ENCODE data around the gene DSCAML1.

Gene DSCAML1

DNA sequence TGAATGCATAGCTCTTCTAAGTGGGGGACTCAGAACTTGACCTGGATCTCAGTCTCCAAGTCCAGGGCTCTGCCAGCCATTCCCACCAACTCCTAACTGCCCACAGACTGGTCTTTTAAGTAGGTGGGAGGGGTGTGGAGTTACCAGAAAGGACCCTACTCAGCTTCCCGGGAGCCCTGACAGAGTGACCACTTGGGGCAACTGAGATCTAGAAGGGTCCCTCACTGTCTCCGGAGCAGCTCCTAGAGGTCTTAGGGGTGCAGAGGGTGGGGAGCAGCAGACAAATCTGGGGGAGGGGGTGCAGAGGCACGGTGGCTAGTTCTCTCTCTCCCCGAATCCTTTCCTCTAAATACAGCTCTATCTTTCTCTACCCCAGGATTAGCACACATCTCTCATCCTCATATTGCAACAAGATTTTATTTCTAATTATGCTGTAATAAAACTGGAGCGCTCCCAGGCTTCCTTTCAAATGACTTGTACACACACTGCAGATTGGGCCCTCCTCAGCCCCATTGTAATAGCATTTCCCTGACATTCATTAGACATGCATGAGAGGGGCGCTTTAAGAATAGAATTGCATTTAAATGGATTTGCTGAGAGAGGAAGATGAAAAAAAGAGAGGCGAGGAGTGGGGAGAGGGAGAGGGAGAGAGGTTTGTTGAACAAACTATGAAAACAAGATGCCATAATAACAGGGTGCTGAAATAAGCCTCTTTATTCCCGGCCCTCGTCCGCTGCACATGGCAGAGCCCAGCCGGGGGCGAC lies 250.4 kb downstream of the DSCAML1 start:
- Histone ChIP-seq H3K36me3 (ENCODE audit: control insufficient read depth, insufficient read depth, low read length) (no peaks in the 10 kb centered on the region), H3K9ac (ENCODE audit: low read depth, low read length) (no peak overlapping the region), H3K9me3 (ENCODE audit: control insufficient read depth, insufficient read depth, low read length) (no peaks in the 10 kb centered on the region), H3K4me1 (ENCODE audit: control insufficient read depth, insufficient read depth, low read length) (peaks cover 3% of the 10 kb centered on the region), H3K4me3 (ENCODE audit: low read depth, low read length) (no peak overlapping the region), H3K27me3 (ENCODE audit: control insufficient read depth, insufficient read depth, low read length) (peaks cover 19% of the 10 kb centered on the region)

DNA sequence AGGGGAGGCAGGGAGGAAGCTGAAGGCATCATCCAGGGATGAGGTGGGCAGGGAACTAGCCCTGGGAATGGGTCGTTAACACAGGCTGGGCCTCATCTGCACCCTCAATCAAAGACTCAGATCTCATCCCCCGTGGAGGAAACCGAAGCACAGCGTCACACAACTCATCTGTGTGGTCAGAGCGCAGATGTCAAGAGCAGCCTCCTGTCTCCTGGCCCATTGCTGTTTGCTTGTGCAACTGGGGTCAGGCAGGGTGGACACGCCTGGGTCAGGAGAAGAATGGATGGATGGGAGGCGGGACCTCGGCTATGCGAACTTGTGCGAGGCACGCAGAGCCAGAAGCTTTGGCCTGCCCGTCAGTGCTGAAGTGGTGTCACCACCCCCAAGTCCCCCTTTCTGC lies 251.3 kb downstream of the DSCAML1 start:
- peaks cover 19% of the 10 kb centered on the region for H3K27me3 ChIP-seq (ENCODE audit: control insufficient read depth, insufficient read depth, low read length)
- H3K36me3 ChIP-seq (ENCODE audit: control insufficient read depth, insufficient read depth, low read length), result no peaks in the 10 kb centered on the region
- H3K4me1 ChIP-seq (ENCODE audit: control insufficient read depth, insufficient read depth, low read length), result peaks cover 3% of the 10 kb centered on the region
- no peak overlapping the region for H3K9ac ChIP-seq (ENCODE audit: low read depth, low read length)
- H3K4me3 ChIP-seq (ENCODE audit: low read depth, low read length), result no peak overlapping the region
- no peaks in the 10 kb centered on the region for H3K9me3 ChIP-seq (ENCODE audit: control insufficient read depth, insufficient read depth, low read length)

DNA sequence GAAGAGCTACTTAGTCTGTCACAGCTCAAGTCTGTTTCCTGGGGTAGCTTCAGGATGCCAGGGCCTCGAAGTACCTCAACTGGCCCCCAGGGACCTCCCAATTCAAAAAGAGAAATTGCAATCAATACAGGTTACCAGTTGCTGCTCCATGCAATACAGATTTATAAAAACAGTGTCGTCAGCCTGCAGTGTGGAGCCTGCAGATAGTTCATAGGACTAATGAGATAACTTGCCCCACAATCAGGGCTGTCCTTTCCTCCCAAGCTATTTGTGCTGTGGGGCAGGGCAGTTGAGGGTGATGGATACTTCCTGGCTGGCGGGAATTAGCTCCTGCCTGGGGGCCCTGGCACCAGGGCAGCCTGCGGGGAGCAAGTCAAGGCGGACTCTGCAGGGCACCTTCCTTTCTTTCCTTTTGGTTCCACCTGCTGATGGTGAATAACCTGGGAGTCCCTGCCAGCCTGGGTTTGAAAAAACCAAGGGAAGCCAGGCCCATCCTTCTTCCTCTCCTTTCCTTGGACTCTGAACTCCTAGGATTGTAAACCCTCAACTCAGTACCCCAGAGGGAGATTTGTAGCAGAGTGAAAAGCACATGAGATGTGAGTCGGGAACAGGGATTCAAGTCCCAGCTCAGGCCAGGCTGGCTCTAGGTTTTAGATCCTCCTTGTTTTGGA lies 252.8 kb downstream of the DSCAML1 start:
- Histone ChIP-seq H3K4me1 (ENCODE audit: control insufficient read depth, insufficient read depth, low read length) (peaks cover 3% of the 10 kb centered on the region), H3K36me3 (ENCODE audit: control insufficient read depth, insufficient read depth, low read length) (no peaks in the 10 kb centered on the region), H3K4me3 (ENCODE audit: low read depth, low read length) (no peak overlapping the region), H3K27me3 (ENCODE audit: control insufficient read depth, insufficient read depth, low read length) (peaks cover 19% of the 10 kb centered on the region), H3K9ac (ENCODE audit: low read depth, low read length) (no peak overlapping the region), H3K9me3 (ENCODE audit: control insufficient read depth, insufficient read depth, low read length) (no peaks in the 10 kb centered on the region)

DNA sequence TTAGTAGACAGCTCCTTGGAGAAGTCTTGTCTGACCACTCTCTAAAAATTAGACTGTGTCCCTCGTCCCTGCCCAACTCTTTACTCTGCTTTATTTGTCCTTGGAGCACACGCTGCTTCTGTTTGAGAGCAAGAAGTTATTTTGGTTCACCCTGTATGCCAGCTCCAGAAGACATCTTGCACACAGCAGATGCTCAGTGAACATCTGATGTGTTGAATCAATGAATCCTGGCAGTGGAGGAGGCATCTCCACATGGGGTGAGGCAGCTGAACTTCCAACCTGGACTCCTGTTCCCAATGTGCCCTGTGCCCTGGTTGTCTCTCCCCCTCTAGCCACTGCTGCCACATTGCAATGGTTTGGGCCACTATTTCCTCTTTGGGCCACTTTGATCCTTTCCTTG lies 255.8 kb downstream of the DSCAML1 start:
- Histone ChIP-seq H3K4me3 (ENCODE audit: low read depth, low read length) (no peak overlapping the region), H3K9me3 (ENCODE audit: control insufficient read depth, insufficient read depth, low read length) (no peaks in the 10 kb centered on the region), H3K27me3 (ENCODE audit: control insufficient read depth, insufficient read depth, low read length) (peaks cover 10% of the 10 kb centered on the region), H3K4me1 (ENCODE audit: control insufficient read depth, insufficient read depth, low read length) (no peaks in the 10 kb centered on the region), H3K9ac (ENCODE audit: low read depth, low read length) (no peak overlapping the region), H3K36me3 (ENCODE audit: control insufficient read depth, insufficient read depth, low read length) (no peaks in the 10 kb centered on the region)

DNA sequence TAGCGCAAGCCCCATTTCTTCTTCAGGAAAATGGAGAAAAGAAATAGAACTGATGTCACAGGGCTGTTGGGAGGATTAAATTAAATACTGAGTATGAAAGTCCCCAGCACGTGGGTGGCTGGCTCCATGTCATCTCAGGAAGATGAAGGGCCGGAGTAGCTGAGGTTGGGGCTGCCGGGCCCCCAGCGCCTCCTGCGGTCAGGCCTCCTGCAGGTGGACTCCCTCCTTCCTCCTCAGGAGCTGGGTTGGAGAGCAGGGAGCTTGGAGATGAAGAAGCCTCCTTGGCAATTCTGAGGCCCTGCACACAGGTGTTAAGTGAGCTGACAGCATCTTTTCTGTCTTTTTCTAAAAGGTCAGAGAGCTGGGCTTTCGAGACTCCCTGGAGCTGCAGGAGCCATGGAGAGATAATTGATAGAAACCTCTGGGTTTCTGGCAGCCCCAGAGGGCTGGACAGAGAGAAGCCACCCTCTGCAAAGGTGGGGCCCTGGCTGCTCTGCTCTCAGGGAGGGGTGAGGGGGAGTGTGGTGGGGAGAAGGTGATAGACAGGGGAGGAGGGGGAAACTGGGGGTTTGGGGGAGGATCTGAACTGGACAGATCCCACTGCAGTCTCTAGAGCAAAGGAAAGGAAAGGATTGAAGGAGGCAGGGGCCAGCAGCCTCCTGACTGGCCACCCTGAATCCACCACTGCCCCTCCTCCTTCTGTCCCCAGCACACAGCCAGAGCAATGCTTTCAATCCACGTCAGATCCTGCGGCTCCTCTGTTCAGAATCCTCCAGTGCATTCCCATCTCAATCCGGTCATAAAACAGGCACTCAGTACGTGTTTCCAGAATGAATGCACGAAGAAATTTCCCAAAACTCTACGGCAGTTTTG lies 258.5 kb downstream of the DSCAML1 start:
- Histone ChIP-seq H3K4me3 (ENCODE audit: low read depth, low read length) (no peak overlapping the region), H3K36me3 (ENCODE audit: control insufficient read depth, insufficient read depth, low read length) (no peaks in the 10 kb centered on the region), H3K27me3 (ENCODE audit: control insufficient read depth, insufficient read depth, low read length) (no peaks in the 10 kb centered on the region), H3K9ac (ENCODE audit: low read depth, low read length) (no peak overlapping the region), H3K4me1 (ENCODE audit: control insufficient read depth, insufficient read depth, low read length) (no peaks in the 10 kb centered on the region), H3K9me3 (ENCODE audit: control insufficient read depth, insufficient read depth, low read length) (no peaks in the 10 kb centered on the region)

DNA sequence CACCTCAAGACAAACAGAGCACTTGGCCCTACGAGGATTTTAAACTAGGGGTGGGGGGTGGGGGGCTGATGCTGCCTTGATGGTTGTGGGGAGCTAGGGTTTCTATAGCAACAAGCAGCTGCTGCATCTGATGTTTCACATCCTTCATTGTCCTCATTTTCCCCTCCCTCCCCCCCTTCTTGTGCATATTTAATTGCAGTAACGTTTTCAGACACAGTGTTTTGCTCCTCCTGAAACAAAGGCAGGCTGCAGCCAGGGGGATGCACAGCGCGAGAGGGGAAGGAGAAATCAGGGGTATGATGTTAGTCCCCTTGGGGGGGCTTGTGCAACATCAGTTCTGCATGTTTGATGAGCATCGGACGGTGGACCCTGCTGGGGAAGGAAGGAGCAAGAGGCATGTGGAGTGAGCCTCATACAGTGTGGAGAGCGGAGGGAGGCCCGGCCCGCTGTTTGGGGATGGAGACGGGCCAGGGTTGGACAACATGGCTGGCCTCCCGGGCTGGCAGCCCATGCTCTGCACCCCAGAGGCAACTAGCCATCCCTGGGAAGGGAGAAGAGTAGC lies 261.1 kb downstream of the DSCAML1 start:
- no peaks in the 10 kb centered on the region for H3K9me3 ChIP-seq (ENCODE audit: control insufficient read depth, insufficient read depth, low read length)
- H3K9ac ChIP-seq (ENCODE audit: low read depth, low read length), result no peak overlapping the region
- no peaks in the 10 kb centered on the region for H3K4me1 ChIP-seq (ENCODE audit: control insufficient read depth, insufficient read depth, low read length)
- no peak overlapping the region for H3K4me3 ChIP-seq (ENCODE audit: low read depth, low read length)
- no peaks in the 10 kb centered on the region for H3K27me3 ChIP-seq (ENCODE audit: control insufficient read depth, insufficient read depth, low read length)
- no peaks in the 10 kb centered on the region for H3K36me3 ChIP-seq (ENCODE audit: control insufficient read depth, insufficient read depth, low read length)

DNA sequence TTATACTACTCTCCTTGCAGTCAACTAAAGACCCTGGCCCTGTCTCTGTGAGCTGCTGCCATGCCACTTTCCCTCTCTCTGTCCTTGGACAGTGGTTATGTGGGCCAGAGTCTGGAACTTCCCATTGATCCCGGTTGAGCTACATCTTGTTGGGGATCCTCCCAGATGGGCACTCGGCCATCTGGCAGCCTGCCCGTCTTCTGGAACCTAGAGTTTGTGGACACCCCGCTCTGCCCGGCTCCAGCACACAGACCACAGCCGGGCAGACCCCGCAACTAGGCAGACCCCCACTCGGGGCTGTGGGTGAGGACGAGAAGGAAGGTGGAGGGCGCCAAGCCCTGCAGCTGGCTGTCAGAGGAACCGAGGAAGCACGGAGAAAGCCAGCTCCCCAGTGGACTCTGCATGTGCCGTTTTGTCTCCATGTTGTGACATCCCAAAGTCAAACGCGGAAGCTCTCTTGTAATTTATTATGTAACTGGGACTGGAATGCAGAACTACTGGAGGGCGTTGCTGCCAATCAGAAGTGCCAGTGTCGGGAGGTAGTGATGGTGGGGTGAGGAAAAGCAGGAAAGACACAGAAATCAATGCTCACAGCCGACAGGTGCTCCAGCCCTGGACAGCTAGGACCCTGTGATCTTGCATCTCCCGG lies 261.7 kb downstream of the DSCAML1 start:
- Histone ChIP-seq H3K9ac (ENCODE audit: low read depth, low read length) (no peak overlapping the region), H3K9me3 (ENCODE audit: control insufficient read depth, insufficient read depth, low read length) (no peaks in the 10 kb centered on the region), H3K4me1 (ENCODE audit: control insufficient read depth, insufficient read depth, low read length) (no peaks in the 10 kb centered on the region), H3K36me3 (ENCODE audit: control insufficient read depth, insufficient read depth, low read length) (no peaks in the 10 kb centered on the region), H3K27me3 (ENCODE audit: control insufficient read depth, insufficient read depth, low read length) (no peaks in the 10 kb centered on the region), H3K4me3 (ENCODE audit: low read depth, low read length) (no peak overlapping the region)

DNA sequence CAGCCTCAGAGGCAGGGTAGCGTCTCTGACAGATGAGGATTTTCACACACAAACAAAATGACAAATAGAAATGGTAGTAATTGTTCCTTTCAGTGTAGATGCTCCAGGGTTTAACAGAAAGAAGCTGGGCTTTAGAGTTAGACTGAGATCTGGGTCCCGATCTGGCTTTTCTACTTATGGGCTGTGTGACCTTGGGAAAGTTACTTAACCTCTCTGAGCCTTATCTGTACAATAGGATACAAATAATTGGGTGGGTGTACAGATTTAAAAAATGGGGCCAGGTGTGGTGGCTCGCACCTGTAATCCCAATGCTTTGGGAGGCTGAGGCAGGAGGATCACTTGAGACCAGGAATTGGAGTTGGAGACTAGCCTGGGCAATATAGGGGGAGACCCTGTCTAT lies 264.4 kb downstream of the DSCAML1 start:
- Histone ChIP-seq H3K4me3 (ENCODE audit: low read depth, low read length) (no peak overlapping the region), H3K4me1 (ENCODE audit: control insufficient read depth, insufficient read depth, low read length) (no peaks in the 10 kb centered on the region), H3K9ac (ENCODE audit: low read depth, low read length) (no peak overlapping the region), H3K27me3 (ENCODE audit: control insufficient read depth, insufficient read depth, low read length) (no peaks in the 10 kb centered on the region), H3K36me3 (ENCODE audit: control insufficient read depth, insufficient read depth, low read length) (no peaks in the 10 kb centered on the region), H3K9me3 (ENCODE audit: control insufficient read depth, insufficient read depth, low read length) (no peaks in the 10 kb centered on the region)

DNA sequence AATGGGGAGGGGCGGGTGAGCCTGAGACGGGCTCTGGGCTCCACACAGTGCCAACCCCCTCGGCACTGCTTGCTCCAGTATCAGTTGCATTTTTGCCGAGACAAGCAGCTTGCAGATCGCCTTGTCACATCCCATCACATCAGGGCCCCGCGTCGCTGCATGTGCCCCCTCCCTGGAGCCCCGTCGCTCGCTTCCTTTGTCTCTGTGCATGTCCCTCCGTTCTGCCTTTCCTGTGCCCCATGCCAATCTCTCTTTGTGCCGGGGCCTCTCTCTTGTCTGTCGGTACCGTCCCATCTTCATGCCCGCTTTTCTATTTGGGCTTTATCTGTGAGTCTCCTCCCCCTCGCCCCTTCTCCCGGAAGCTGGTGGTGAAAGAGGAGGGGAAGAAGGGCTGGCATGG lies 267.2 kb downstream of the DSCAML1 start:
- no peaks in the 10 kb centered on the region for H3K36me3 ChIP-seq (ENCODE audit: control insufficient read depth, insufficient read depth, low read length)
- no peak overlapping the region for H3K9ac ChIP-seq (ENCODE audit: low read depth, low read length)
- H3K9me3 ChIP-seq (ENCODE audit: control insufficient read depth, insufficient read depth, low read length), result no peaks in the 10 kb centered on the region
- no peak overlapping the region for H3K4me3 ChIP-seq (ENCODE audit: low read depth, low read length)
- H3K4me1 ChIP-seq (ENCODE audit: control insufficient read depth, insufficient read depth, low read length), result no peaks in the 10 kb centered on the region
- H3K27me3 ChIP-seq (ENCODE audit: control insufficient read depth, insufficient read depth, low read length), result no peaks in the 10 kb centered on the region

DNA sequence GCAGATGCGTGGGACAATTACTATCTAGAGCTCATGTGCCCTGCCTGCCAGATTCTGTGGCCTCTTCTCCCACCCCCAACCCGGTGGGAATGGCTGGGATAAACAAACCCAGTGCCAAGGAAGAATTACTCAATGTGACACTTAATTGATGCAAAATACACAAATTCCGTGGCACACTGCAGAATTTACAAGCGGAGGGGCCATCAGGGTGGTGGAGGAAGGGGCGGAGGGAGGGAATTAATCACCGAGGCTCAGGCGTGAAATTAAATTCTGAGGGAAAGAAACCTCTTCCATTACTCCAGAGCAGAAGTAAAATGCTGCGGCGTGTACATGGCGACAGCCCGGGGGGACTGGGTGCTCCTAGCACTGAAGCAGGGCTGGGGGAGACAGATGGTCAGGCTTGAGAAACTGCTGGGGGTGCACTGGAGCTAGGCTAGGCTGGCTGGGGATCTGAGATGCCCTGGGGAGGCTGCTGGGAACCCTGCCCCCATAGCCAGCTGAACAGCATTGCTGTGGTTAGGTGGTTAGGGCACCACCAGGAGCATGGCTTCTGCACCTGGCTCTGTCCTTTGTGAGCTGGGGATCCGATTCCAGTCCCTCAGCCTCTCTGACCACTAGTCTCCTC lies 268.8 kb downstream of the DSCAML1 start:
- H3K9ac ChIP-seq (ENCODE audit: low read depth, low read length), result no peak overlapping the region
- no peak overlapping the region for H3K4me3 ChIP-seq (ENCODE audit: low read depth, low read length)
- H3K9me3 ChIP-seq (ENCODE audit: control insufficient read depth, insufficient read depth, low read length), result no peaks in the 10 kb centered on the region
- H3K36me3 ChIP-seq (ENCODE audit: control insufficient read depth, insufficient read depth, low read length), result no peaks in the 10 kb centered on the region
- H3K4me1 ChIP-seq (ENCODE audit: control insufficient read depth, insufficient read depth, low read length), result no peaks in the 10 kb centered on the region
- H3K27me3 ChIP-seq (ENCODE audit: control insufficient read depth, insufficient read depth, low read length), result no peaks in the 10 kb centered on the region

DNA sequence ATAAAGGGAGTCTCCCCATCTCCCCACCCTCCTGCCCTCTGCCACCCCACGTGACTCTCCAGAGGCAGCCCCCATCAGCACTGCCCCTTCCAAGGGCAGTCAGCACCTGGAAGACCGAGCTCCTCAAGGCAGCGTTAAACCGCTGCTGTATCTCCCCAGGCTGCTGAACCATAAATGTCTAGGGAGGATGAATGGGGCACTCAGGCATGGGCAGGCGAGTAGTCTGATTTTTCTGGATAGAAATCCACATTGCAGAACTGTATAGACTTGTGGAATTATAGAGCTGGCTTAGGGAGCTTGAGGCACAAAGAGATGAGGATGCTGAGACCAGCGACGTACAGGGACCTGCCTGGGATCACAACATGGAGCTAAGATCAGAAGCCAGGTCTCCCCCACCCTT lies 269.7 kb downstream of the DSCAML1 start:
- no peaks in the 10 kb centered on the region for H3K27me3 ChIP-seq (ENCODE audit: control insufficient read depth, insufficient read depth, low read length)

More for the DNA sequence above, 269.7 kb downstream of the DSCAML1 start:
- no peaks in the 10 kb centered on the region for H3K4me1 ChIP-seq (ENCODE audit: control insufficient read depth, insufficient read depth, low read length)
- no peaks in the 10 kb centered on the region for H3K9me3 ChIP-seq (ENCODE audit: control insufficient read depth, insufficient read depth, low read length)
- H3K9ac ChIP-seq (ENCODE audit: low read depth, low read length), result no peak overlapping the region
- H3K4me3 ChIP-seq (ENCODE audit: low read depth, low read length), result no peak overlapping the region
- no peaks in the 10 kb centered on the region for H3K36me3 ChIP-seq (ENCODE audit: control insufficient read depth, insufficient read depth, low read length)

All from iPS-15b (cell line).